PC-3 (cell line): ENCODE data around the gene TNXB. TPM values are rescaled to one million over a fixed set of nuclear protein-coding genes. Genes with fewer than 3 reads are reported as not detected.

ENCODE experiments used
- ATAC-seq: fragments of 200-7000 bp; cut with Tn5 transposase; 2 replicates; pipeline ENCODE4 v1.9.1; 2020; ENCODE audit warnings: mild to moderate bottlenecking, moderate library complexity
- BruUV-seq: library from RNA; stranded (reverse); fragments of 400-500 nt; replicated peaks from 2 replicates; lab custom pipeline; 2021; lab: Mats Ljungman, UMichigan
- CTCF ChIA-PET: fragments of 300-600 bp; sonication (Branson Sonifier 250); formaldehyde crosslinking; loops from one replicate; lab custom pipeline; 2022; ENCODE audit warnings: antibody characterized with exemption; lab: Charles Lee
- POLR2A ChIA-PET: fragments of 300-600 bp; sonication (Branson Sonifier 250); formaldehyde crosslinking; loops from one replicate; lab custom pipeline; 2022; ENCODE audit warnings: antibody characterized with exemption; ENCODE audit not compliant: unreplicated experiment; lab: Charles Lee
- DNase-seq: peaks from one replicate; pipeline ENCODE4 v3.0.0-alpha.2; 2015
- H2AFZ ChIP-seq: fragments of 300-600 bp; sonication (generic); 2 replicates; pipeline ENCODE4 v1.6.0; 2016; ENCODE audit warnings: antibody characterized with exemption, low read length
- H3F3A ChIP-seq: fragments of 300-600 bp; sonication (generic); one replicate; pipeline ENCODE4 v1.6.0; 2017; ENCODE audit warnings: antibody characterized with exemption, low read length, control low read depth, mild to moderate bottlenecking; ENCODE audit not compliant: unreplicated experiment
- H3K27ac ChIP-seq: fragments of 300-600 bp; sonication (generic); 2 replicates; pipeline ENCODE4 v1.5.1; 2016; ENCODE audit warnings: mild to moderate bottlenecking, low read length
- H3K27me3 ChIP-seq: fragments of 300-600 bp; sonication (generic); 2 replicates; pipeline ENCODE4 v1.6.1; 2016; ENCODE audit warnings: low read length, mixed read lengths
- H3K36me3 ChIP-seq: fragments of 300-600 bp; sonication (generic); 2 replicates; pipeline ENCODE4 v1.6.1; 2016; ENCODE audit warnings: low read depth, mixed run types, low read length, mixed read lengths
- H3K4me1 ChIP-seq: fragments of 300-600 bp; sonication (generic); 2 replicates; pipeline ENCODE4 v1.5.1; 2016; ENCODE audit warnings: low read length; ENCODE audit not compliant: insufficient read depth
- H3K4me2 ChIP-seq: fragments of 300-600 bp; sonication (generic); 2 replicates; pipeline ENCODE4 v1.6.0; 2016; ENCODE audit warnings: low read length
- H3K4me3 ChIP-seq: fragments of 300-600 bp; sonication (generic); 2 replicates; pipeline ENCODE4 v1.5.1; 2016; ENCODE audit warnings: mild to moderate bottlenecking, low read length, mixed read lengths
- H3K79me2 ChIP-seq: fragments of 300-600 bp; sonication (generic); 2 replicates; pipeline ENCODE4 v1.6.1; 2017; ENCODE audit warnings: low read length, mixed read lengths
- H3K9ac ChIP-seq: fragments of 300-600 bp; sonication (generic); 2 replicates; pipeline ENCODE4 v1.6.0; 2016; ENCODE audit warnings: mild to moderate bottlenecking, low read length
- H3K9me2 ChIP-seq: fragments of 300-600 bp; sonication (generic); replicated peaks from 2 replicates; pipeline ENCODE4 v1.6.1; 2016; ENCODE audit warnings: mixed run types, low read length, mixed read lengths
- H3K9me3 ChIP-seq: fragments of 300-600 bp; sonication (generic); 2 replicates; pipeline ENCODE4 v1.6.1; 2016; ENCODE audit warnings: low read length, mixed read lengths
- H4K20me1 ChIP-seq: fragments of 300-600 bp; sonication (generic); 2 replicates; pipeline ENCODE4 v1.6.1; 2016; ENCODE audit warnings: low read length, mixed read lengths
- CTCF ChIP-seq: fragments of 300-600 bp; sonication (generic); conservative IDR thresholded peaks from 2 replicates; pipeline ENCODE4 v1.5.1; 2017; ENCODE audit warnings: antibody characterized with exemption, low read depth, mild to moderate bottlenecking, low read length
- EZH2 ChIP-seq: fragments of 300-600 bp; sonication (generic); IDR thresholded peaks from one replicate; pipeline ENCODE4 v1.6.1; 2017; ENCODE audit warnings: antibody characterized with exemption, mild to moderate bottlenecking, low read length; ENCODE audit not compliant: unreplicated experiment
- EZH2phosphoT487 ChIP-seq: fragments of 300-600 bp; sonication (generic); IDR thresholded peaks from 2 replicates; pipeline ENCODE4 v1.6.1; 2018; ENCODE audit warnings: mild to moderate bottlenecking, antibody characterized with exemption, low read length, borderline replicate concordance
- intact Hi-C: fragments of 100-400 bp; cut with micrococcal nuclease; formaldehyde crosslinking; loops from 2 replicates; pipeline ENCODE4 v1.9.0; 2023
- total RNA-seq: library from RNA; depleted of rRNA; stranded (reverse); fragments of >200 nt; gene quantifications from 2 replicates; pipeline ENCODE4 v1.2.3, GENCODE V29; 2014

TNXB gene
- total RNA-seq, 1 experiment from 2014 or later: 2.9 TPM

GRCh38 chr6:32151181-32151862, 42.2 kb upstream of the TNXB start:
- ATAC-seq (no peak), DNase-seq (no peak)
- H3K4me2 ChIP-seq: no peak overlapping the region
- peaks cover 23% of the 10 kb centered on the region for H3K79me2 ChIP-seq
- no peak overlapping the region for H3K9ac ChIP-seq
- no peaks in the 10 kb centered on the region for H3K36me3 ChIP-seq
- H2AFZ ChIP-seq: no peak overlapping the region
- H3K9me2 ChIP-seq: no peaks in the 10 kb centered on the region
- CTCF ChIA-PET: no interaction called here
- no TSS peak for BruUV-seq
- H3K27ac ChIP-seq: no peak overlapping the region
- intact Hi-C loops: no loop called here
- POLR2A ChIA-PET: interaction anchor here (0.7 kb wide), 1 partner anchor 22 kb away, joined by 3 read pairs; no protein-coding TSS in a partner anchor
- TF ChIP-seq EZH2phosphoT487: no peak
- TF ChIP-seq EZH2: no peak
- no peak for TF ChIP-seq CTCF
- H3K4me3 ChIP-seq: no peak overlapping the region
- H3K9me3 ChIP-seq: no peaks in the 10 kb centered on the region
- H3K27me3 ChIP-seq: no peaks in the 10 kb centered on the region
- H4K20me1 ChIP-seq: no peaks in the 10 kb centered on the region
- H3K4me1 ChIP-seq: peaks cover 12% of the 10 kb centered on the region
- H3F3A ChIP-seq: no peaks in the 10 kb centered on the region

- Histone ChIP-seq H3K27me3 (no peaks in the 10 kb centered on the region), H3K27ac (no peak overlapping the region), H3F3A (no peaks in the 10 kb centered on the region), H3K4me3 (no peak overlapping the region), H3K9me3 (no peaks in the 10 kb centered on the region), H3K36me3 (no peaks in the 10 kb centered on the region), H3K9me2 (no peaks in the 10 kb centered on the region), H4K20me1 (no peaks in the 10 kb centered on the region), H2AFZ (no peak overlapping the region), H3K4me2 (no peak overlapping the region), H3K4me1 (peaks cover 10% of the 10 kb centered on the region), H3K9ac (no peak overlapping the region), H3K79me2 (peaks cover 13% of the 10 kb centered on the region)
- no TSS peak for BruUV-seq
- intact Hi-C loops: no loop called here
- DNase-seq (no peak), ATAC-seq (no peak)
- no peak for TF ChIP-seq EZH2
- TF ChIP-seq CTCF: no peak
- no peak for TF ChIP-seq EZH2phosphoT487
- ChIA-PET CTCF (no interaction called here), POLR2A (no interaction called here)
Observed at GRCh38 chr6:32149932-32150870, 41.1 kb upstream of the TNXB start.
